GM21529 (cell line): Measurements from ENCODE around the gene PDE6B.
"Not testable (repeated sequence)": the region's sequence is repeated elsewhere in the genome, so short reads cannot be mapped to it uniquely, and the experiment has no call there.

Experiments
- ATAC-seq: cut with Tn5 transposase; IDR thresholded peaks from one replicate; pipeline ENCODE4 v1.9.1; 2021; ENCODE audit not compliant: unreplicated experiment

The PDE6B gene

DNA sequence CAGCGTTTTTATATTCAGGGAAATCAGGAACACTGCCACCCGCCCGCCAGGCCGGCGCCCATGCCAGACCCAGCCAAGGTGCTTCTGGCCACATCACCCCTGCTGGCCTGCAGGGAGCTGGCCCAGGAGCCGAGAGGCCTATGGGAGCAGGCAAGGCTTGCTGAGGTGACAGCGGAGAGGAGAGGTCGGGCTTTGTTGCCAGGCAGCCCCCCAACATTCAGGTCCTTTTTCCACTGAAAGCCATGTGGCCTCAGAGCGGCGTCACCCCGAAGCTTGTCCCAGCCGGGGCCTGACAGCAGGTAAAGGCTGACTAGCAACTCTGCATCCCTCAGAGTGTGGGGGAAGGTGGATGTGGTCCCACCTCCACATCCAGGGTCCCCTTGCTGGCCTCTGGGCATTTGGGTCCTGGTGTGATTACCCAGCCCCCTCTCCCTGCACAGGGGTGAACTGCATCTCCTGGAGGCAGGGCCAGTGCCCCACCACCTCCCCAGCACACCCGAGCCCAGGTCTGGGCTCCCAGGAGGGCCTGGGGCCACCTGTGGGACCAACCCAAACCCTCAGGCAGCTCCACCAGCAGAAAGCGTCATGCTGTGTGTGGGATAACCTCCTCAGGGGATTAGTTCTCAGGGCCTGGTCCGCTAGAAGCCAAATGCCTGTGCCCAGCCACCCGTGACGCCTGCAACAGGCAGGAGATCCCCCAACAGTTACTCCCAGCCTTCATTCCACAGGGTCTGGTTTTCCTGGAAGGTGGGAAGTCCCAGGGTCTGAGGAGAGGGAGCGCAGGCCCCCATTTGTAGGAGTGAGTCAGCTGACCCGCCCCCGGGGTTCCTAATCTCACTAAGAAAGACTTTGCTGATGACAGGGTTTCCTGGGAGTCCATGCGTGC, at the start of gene PDE6B:
PDE6B (plus strand) TSS at position 869 of the 886 bp plus-strand sequence. CDS start 54 bp downstream, outside the sequence.
- ATAC-seq: no peak

DNA sequence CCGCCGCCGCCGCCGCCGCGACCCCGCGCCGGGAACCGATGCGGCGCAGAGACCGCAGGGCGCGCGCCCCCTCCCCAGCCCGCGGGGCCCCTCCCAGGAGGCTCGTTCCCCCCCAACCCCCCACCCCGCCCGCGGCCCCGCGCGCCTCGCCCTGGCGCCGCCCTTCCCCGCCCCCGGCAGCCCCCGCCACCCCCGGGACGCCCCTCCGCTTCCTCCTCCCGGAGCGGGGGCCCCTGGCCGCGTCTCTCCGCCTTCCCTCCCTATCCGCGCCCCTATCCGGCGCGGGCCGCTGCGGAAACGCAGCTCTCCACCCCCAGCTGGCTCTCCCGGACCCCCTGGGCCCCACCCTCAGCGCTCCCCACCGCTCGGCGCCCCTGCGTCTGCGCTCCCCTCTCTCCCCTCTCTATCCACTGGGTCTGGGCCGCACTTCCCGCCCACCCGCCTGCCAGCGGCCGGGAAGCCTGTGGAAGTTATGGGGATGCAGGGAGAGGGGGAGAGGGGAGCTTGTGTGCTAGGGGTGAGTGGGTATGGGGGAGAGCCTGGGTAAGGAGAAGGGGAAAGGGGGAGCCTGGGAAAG, 49.0 kb upstream of the PDE6B start, which contains the start of gene TMEM271:
TMEM271 (minus strand) TSS at position 51 of the 577 bp plus-strand sequence. CDS start 233 bp downstream, outside the sequence.
- no peak for ATAC-seq

DNA sequence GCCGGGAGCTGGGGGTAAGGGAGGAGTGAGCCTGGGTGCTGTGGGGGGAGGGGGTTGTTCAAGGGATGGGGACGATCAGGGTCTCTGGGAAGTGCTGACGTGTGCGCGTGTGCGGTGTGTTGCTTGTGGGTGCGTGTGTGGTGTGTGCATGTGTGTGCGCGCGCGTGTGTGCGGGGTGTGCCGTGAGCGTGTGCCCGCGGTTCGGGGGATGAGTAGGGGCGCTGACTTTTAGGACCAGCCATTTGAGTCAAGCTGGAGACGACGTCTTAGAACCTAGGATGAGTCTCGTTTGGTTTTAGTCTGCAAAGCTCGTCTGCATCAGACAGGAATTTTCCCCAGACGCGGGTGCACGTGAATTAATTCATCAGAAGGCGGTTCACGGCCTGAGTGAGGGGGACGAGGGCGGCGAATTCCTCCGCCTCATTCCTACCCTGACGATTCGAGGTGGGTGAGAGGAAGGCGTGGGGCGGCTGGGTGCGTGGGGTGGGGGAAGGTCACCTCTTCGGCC, 48.3 kb upstream of the PDE6B start:
- no peak for ATAC-seq

DNA sequence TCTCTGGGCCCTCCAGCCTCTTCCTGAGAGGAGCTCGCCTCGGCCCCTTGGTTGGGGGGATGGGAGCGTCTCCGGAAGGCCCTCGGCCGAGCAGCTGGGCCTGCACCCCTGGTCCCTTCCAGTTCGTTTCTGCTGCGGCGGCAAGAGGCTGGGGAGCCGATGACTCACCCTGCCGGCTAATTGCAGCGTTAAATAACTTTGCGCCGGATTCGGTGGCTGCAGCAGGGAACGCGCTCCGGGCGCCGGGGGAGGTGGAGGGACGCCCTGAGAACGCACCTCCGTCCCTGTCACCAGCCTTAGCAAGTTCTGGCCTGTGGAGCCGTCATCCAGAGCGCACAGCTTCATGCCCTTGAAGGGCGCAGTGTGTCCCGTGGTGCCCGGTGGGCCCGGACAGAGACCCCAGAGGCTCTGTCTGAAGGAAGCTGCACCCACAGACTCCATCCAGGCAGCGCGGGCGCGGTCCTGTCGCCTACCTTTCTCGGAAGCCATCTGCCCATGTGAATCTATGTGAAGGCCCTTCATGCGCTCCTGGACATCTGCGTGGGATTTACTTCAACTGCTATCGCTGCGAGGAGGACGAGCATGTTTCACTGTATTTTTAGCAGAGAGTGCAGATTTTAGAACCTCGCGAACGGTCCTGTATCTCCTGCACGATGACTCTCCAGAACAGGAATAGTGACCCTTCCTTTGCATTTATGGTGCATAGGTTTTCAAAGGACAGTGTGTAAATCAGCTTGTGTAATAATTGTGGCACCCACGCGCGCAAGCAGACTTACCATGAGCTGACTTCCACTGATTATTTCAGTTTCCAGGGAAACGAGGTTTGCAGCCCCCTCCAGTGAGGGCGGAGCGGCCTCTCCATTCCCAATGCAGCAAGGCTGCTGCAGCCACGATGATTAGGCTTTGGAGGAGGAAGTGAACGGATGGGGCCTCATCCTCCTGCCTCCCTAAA, 47.6 kb upstream of the PDE6B start:
- no peak for ATAC-seq

DNA sequence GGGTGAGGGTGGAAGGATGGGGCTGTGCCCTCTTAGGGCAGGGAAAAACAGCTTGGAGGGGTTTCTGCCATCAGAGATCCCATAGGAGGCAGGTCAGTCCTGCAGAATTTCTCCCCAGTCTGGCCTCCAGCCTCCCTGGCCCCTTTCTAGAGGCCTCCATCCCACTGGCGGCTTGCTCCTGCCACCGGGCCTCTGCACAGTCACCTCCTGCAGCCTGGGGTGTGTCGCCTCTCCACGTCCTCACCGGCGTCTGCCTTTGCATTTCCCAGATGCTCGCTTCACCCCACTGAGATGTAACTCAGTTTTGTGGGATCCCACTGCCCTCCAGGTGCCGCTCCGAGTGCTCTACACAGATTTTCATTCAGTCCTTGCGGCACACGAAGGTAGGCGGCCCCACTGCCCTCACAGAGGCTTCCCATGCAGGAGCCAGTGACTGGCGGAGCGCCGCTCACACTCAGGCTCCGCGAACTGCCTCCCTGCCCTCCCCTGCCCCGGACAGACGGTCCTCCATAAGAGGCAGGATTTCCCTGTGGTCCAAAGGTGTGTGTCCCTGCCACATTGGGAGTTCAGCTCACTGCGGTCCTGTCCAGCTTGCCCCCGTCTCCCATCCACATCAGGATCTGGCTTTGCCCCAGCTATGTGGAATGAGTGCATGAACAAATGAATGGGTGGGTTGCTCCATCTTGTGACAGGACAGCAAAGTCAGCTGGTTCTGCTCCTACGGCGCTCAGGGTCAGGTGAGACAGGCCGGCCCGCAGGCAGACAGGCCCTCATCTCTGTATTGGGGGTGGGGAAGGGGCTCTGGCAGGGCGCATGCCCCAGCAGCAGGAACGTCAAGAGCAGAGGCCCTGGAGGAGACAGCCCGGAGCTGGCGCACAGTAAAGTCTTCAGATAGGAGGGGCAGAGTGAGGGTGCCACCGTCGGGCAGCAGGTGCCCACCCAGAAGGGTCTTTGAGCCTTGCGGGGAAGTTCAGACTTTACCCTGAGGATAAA, 46.6 kb upstream of the PDE6B start:
- no peak for ATAC-seq

DNA sequence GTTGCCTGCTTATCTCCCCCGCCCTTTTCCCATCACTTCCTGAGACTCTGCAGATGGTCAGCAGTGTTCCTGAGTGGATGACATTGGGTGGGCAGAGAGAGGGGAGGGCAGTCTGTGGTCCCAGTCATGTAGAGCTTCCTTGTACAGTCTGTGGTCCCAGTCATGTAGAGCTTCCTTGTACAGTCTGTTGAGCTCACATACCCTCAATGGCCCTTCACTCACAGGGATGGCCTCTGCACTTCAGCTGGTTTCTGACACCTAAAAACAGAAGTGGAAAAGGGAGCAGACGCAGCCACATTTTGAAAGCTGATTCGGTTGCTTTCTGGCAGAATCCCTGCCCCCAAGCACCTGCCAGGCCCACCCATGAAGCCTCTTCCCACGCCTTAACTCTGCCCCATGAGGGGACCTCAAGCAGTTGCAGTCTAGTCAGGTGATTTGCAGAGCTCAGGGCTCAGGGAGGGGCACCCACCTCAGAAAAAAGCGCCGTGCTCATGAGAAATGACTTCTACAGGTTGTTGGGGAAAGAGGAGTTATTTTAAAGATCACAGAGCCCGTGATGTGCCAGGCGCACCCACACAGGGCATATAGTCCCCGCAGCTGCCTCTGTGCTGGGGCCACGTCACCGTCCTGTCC, 45.7 kb upstream of the PDE6B start:
- ATAC-seq: no peak

DNA sequence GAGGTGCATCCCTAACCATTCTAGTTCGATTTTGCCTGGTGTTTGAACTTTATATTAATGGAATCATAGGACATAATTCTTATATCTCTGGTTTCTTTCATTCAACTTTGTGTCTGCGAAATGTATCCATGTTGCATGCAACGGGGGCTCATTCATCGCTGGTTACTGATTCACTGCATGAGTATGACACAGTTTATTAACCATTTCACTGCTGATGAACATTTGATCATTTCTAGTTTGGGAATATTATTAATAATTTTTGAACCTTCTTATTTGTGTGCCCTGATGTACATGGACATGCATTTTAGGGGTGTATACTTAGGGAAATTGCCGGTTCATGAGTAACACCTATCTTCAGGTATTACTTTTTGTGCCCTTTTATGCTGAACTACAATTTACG, 44.2 kb upstream of the PDE6B start:
- no peak for ATAC-seq

DNA sequence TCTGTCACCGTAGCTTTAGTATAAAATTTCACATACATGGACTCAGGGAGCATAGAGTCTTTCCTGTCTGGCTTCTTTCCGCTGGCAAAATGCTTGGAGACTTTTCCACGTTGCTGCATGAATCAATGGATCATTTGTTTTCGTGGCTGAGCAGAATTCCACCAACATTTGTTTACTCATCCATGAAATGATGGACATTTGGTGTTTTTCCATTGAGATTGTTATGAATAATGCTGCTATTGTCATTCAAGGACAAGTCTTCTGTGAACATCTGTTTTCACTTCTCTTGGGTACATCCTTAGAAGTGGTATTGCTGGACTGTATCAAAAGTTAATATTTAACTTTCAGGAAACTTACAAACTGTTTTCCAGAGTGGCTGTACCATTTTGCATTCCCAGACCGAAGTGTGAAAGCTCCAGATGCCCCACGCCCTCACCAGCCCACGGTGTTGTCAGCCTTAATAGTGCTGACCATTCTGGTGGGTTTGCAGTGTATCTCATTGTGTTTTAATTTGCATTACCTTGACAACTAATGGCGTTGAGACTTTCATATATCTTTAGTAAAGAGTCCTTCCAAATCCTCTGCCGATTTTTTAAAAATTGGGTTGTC, 43.5 kb upstream of the PDE6B start:
- no peak for ATAC-seq

DNA sequence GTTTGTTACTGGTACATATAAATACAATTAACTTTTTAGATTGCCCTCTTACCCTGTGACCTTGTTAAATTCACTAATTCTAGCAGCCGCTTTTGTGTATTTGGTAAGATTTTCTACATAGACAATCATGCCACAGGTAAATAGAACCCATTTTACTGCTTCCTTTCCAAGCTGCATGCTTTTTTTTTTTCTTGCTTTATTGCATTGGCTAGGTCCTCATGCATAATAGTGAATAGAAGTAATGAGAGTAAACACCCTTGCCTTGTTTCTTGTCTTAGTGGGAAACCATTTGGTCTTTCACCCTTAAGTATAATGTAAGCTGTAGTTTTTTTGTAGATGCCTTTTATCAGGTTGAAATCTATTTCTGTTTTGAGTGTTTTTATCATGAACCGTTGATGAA, 41.6 kb upstream of the PDE6B start:
- no peak for ATAC-seq

DNA sequence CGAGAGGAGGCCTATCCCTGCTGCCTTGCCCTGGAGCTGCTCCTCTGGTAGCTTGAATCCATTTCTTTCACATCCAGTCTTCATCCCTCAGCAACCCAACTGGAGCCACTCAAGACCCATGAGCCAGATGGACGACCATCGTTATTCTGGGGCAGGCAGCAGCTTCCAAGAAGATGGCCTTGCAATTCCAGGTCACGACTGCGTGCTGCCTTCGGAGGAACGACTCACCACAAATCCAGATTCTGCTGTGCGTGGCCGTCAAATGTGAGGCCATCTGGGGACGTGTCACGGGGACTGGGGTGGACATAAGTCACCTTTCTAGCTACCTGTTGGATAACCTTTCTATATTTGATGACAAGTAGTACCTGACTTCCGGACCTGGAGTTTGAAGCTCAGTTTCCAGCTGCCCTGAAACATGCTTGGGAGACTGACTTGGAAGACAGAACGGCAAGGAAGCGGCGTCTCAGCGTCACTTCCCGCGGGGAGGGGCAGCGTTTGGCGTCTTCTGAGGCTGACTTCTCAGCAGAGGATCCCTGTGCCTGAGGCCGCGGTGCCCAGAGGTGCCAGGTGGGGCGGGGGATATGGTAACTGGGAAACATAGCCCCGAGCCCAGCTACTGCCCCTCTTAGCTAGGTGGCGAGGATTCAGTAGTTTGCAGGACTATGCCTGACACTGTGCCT, 37.6 kb upstream of the PDE6B start:
- no peak for ATAC-seq

DNA sequence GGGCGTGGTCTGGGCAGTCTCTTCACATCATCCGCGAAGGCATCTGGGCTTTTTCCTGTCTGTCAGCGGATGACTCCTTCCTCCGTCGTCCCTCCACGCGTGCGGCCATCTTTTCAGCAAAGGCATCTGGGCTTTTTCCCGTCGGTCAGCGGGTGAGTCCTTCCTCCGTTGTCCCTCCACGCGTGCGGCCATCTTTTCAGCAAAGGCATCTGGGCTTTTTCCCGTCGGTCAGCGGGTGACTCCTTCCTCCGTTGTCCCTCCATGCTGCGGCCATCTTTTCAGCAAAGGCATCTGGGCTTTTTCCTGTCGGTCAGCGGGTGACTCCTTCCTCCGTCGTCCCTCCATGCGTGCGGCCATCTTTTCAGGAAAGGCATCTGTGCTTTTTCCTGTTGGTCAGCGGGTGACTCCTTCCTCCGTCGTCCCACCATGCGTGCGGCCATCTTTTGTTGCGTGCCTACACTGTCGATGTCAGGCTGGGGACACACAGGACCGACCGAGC, 37.0 kb upstream of the PDE6B start:
- no peak for ATAC-seq

DNA sequence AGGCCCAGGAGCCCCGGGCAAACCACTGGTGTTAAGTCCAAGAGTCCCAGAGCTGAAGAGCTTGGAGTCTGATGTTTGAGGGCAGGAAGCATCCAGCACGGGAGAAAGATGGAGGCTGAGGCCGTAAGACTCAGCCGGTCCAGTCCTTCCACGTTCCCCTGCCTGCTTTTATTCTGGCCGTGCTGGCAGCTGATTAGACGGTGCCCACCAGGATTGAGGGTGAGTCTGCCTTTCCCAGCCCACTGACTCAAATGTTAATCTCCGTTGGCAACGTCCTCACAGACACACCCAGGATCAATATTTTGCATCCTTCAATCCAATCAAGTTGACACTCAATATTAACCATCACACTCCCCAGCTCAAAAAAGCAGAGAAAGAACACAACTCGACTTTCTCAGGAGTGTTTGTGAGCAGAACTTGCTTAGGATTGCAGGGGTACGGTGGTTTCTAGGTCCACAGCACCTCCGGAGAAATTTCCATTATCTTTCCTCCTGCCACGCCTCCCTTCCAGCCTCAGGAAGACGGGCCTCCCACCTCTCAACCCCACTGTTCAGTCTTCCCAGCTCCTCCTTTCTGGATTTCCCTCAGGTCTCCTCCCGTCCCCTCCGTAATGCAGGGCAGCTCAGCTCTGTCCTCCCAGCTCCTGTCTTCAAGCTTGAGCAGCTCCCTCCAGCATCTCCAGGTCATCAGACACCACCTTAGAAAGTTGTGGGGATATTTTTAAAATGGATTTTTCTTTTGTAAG, 36.0 kb upstream of the PDE6B start:
- ATAC-seq: no peak

DNA sequence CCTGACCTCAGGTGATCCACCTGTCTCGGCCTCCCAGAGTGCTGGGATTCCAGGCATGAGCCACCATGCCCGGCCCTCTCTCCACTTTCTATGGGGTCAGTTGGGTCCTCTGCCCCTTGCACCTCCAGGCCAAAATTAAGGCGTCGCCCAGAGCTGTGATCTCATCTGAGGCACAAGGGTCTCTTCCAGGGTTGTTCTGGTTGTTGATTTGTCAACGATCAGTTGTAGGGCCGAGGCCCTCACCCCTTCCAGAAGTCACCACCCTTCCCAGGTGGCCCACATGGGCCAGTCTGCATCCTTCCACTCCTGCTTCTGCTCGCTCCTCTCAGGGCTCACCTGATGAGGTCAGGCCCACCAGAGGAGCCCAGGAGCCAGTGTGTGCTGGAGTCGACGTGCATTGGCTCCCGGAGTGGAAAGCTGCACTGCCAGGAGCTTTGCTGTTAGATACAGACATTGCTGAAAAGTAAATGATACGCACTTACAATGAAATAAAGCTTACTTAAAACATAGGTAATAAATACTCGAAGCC, 35.0 kb upstream of the PDE6B start:
- no peak for ATAC-seq

DNA sequence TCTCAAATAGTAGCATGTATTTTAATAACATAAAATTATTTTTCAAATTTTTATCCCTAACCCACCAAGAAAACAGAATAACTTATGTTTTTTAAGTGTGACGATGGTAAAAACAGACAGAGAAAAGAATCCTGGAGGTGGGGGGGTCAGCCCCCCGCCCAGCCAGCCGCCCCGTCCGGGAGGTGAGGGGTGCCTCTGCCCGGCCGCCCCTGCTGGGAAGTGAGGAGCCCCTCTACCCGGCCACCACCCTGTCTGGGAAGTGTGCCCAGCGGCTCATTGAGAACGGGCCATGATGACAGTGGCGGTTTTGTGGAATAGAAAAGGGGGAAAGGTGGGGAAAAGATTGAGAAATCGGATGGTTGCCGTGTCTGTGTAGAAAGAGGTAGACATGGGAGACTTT, 33.2 kb upstream of the PDE6B start:
- ATAC-seq: not testable (repeated sequence)

DNA sequence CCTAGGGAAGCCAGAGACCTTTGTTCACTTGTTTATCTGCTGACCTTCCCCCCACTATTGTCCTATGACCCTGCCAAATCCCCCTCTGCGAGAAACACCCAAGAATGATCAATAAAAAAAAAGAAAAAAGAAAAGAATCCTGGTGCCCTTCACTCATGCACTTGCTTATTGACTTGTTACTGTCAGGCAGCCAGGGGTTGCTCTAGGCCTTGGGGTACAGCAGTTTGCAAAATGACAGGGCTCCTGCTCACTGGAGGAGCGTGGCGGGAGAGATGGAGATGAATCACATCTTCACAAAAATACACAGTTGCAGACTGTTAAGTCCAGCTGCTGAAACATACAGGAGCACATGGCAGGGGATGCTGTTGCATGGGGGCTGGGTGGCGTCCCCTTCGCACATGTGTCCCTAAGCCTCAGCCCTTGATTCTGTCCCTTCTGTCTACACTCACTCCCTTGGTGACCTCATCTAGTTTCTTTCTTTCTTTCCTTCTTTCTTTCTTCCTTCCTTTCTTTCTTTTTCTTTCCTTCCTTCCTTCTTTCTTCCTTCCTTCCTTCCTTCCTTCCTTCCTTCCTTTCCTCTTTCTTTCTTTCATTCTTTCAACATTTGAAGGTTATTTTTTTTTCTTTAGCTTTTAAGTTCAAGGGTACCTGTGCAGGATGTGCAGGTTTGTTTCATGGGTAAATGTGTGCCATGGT, 32.4 kb upstream of the PDE6B start:
- no peak for ATAC-seq

DNA sequence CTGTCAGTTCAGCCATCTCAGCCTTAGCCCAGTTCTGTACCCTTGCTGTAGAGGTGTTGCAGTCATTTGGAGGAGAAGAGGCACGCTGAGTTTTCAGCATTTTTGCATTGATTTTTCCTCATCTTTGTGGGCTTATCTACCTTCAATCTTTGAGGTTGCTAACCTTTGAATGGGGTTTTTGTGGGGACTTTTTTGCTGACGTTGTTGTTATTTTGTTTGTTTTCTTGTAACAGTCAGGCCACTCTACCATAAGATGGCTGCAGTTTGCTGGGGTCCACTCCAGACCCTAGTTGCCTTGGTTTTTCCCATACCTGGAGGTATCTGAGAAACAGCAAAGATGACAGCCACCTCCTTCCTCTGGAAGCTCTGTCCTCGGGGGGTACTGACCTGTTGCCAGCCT, 26.4 kb upstream of the PDE6B start:
- ATAC-seq: no peak

DNA sequence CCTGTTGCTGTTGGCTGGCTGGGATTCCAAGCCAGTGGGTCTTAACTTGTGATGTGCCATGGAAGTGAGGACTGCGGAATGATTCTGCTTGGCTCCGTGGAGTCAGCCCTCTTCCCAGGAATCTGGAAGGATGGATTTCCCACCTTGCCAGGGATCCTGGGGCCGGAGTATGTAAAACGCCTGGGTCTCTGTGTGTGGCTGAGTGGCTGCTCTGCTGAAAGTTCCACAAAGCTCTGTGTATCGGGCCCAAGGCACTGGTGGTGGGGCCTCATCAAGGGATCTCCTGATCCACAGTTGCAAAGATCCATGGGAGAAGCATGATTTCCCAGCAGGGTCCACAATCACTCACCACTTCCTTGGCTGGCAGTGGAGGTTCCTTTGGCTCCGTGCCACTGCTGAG, 25.2 kb upstream of the PDE6B start:
- no peak for ATAC-seq
